ENCODE data around the gene KCNQ1OT1.
A peak's percentile ranks its signal among the peaks of the same experiment; 100 is the strongest.

The KCNQ1OT1 gene

DNA sequence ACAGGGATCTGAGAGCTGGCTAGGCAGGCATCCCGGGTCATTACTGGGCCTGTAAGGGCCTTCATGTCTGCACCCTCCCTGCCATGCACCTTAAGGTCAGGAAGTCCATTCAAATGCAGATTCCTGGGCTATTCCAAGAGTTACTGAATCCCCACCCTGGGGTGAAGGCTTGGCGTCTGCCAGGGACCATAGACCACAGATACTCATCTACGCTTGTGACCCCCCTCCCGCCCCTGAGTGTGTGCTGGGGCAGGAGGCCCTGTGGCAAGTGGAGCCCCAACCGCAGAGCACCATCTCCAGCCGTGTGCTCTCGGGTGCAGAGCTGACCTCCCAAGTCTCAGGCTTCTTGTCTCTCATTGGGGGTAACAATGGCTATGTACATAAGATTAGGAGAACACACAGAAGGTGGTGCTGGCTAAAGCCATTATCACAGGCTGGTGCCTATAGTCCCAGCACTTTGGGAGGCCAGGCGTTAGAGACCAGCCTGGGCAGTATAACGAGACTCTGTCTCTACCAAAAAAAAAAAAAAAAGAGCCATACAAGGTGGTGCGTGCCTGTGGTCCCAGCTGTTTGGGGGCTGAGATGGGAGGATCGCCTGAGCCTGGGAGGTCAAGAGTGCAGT is 19.1 kb upstream of the KCNQ1OT1 start:
- no peak for DNase-seq

DNA sequence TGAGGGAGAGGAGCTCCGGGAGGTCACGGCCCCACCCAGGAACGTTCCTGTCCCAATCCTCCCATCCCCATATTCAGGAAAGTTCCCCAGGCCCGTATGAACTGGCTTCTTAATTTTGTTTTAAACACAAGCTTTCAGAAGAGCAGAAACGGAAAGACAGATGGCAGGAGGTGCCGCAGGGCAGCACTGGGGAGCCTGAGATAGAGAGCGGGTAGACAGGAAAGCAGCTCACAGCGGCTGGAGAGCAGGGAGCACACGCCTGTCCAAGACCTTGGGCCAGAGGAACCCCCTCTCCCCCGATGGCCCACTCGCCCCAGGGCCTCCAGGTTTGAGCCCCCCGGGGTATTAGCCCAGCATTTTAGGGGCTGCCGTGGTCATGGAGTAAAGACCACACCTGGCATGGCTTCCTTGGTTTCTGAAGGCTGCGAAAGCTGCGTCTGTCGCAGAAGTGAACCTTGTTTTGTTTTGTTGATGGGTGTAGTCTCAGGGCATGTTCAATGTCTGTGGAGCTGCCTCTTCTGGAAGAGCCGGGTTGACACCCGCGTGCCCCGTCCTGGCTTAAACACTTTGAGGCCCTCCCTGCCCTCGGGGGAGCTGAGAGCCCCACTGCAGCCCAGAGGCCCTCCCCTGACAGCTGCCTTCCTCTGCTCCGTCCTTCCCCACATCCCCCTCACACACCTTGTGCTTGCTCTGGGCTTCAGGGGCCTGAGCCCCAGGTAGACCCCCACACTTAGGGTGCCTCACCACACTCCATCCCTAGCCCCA is 17.9 kb upstream of the KCNQ1OT1 start:
- no peak for DNase-seq

DNA sequence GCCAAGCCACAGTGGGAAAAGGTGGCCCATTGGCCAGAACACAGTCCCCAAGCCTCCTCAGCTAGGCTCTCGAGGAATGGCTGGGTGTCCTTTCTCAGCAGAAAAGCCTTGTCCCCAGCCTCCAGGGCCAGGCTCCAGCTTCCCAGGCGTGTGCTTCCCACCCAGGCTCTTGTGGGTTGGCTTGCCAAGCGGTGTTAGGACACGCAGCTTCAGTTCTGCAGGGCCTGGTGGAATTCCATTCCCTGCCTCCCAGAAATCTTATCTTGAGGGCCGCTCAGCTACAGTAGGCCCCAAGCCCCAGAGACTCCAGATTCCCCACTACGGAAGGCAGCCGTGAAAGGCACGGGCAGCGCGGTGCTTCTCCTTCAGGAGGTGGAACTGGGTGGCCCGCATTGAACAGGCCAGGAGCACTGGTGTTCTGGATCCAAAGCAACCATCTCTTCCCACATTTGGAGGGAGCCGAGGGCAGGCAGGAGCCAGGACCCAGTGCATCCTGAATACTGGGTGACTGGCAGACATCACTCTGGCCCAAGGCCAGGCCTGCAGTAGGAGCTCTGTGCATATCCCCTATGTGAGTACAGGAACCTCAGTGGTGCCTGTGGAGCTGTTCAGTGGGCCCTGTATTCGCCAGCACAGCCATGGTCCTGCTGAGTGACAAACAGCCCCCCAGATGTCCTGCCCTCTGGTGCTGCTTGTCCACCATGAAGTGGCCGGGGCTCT is 16.7 kb upstream of the KCNQ1OT1 start:
- no peak for DNase-seq

DNA sequence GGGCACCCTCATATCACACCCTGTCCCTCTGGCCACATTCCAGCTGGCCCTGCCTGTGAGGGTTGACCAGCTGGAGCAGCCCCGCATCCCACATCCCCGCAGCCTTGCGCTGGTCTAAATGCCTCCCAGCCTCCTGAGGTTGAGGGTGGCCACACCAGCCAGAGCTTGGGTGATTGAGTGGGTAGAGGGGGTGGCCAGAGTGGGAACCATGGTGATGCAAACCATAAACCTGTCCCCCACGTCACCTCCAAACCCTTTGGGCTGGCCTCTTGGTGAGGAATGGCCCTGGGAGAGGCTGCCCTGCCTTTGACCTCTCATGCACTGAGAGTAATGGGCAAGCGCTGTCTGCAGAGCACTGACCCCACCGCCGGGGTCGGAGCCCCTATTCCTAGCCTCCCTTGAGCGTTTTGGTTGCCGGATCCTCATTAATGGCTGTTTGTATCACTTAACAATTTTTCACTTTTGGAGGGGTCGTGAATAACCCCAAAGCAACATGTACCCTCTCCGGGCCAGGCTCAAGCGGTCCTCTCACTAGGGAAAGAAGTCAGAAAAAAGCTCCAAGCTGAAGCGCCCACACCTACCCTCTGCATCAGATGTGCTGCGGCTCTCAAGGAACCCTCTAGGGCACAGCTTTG is 16.0 kb upstream of the KCNQ1OT1 start:
- DNase-seq = no peak

- DNase-seq = no peak
Observed at GRCh38 chr11:2714871-2715270, 15.1 kb upstream of the KCNQ1OT1 start.

DNA sequence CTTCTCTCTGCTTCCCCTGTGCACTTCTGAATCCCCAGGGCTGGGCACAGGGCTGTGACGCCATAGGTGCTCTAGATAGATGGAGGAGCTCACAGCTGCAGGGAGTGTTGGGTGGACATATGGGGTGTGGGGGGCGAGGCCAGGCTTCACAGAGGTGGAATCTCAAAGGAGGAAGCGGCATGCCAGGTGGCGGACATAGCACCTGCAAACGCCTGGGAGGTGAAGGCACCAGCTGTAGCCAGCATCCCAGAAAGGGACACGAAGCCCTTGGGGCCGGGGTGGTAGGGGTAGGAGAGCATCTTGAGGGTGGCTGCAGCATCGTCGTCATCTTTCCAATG is 14.6 kb upstream of the KCNQ1OT1 start:
- no peak for DNase-seq

DNA sequence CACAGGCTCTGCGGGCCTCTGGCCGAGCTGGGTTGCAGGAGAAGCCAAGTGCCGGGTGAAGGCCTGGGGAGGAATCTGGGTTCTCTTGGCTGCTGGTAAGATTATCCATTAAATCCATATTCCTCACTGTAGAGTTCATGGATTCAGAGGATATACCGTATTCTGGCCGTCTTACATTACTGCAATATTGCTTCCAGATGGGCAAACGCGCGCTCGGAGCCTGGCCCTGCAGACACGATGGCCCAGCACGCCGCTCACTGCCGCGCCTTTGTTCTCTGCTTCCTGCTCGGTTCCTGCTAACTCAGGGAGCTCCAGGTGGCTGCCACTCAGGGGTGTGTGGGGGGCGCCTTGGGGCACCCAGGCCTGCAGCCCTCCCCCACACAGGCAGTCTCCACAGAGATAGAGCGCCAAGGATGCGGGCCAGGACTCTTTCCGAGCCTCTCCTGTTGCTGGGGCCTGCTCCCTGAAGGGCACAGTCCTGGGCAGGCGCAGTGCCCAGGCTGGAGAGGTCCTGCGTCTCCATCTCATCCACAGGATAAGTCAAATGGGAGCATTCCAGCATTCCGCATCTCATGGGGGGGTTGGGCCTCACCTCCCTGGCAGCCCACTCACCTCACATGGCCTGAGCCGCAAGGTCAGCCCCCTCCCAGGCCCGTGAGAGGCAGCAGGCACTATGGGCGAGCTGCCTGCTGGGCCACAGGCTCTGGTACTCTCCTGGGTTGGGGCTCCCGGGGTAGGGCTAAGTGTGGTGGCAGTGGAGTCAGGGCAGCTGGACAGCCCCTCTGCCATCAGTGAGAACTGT is 14.1 kb upstream of the KCNQ1OT1 start:
- DNase-seq = no peak

- no peak for DNase-seq
Observed at GRCh38 chr11:2713094-2713493, 13.3 kb upstream of the KCNQ1OT1 start.

- no peak for DNase-seq
Observed at GRCh38 chr11:2711161-2711560, 11.4 kb upstream of the KCNQ1OT1 start.

DNA sequence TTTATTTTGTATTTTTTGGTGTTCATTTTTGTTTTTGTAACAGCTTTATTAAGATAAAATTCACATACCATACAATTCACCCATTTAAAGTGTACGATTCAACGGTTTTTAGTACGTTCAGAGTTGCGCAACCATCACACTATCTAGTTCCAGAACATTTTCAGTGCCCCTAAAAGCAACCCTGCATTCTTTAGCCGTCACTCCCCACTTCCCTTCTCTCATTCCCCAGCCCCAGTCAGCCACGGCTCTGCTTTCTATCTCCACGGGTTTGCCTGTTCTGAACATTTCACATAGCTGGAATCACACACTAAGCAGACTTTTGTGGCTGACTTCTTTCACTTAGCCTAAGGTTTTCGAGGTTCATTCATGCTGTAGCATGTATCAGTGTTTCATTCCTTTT is 9.6 kb upstream of the KCNQ1OT1 start:
- no peak for DNase-seq

GRCh38 chr11:2708757-2709281 is 9.0 kb upstream of the KCNQ1OT1 start:
- DNase-seq = no peak

DNA sequence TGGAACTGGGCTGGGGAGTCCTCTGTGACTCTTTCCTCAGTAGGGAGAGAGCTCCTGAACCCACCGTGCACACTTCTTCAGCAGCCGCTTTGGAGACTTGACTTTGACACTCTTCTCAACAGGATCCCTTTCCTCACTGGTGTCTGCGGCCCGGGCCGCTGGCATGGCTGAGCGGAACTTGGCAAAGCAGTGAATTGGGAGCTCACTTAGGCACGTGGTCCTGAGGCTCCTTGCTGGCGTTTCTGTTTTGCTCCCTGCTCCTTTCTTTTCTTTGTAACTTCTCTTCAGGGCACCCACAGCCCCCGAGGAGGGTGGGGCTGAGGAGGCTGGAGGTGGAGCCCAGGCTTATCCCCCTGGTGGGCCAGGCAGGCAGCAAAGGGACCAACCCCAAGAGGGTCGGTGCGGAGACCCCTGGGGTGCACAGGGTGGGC is 8.4 kb upstream of the KCNQ1OT1 start:
- no peak for DNase-seq

DNA sequence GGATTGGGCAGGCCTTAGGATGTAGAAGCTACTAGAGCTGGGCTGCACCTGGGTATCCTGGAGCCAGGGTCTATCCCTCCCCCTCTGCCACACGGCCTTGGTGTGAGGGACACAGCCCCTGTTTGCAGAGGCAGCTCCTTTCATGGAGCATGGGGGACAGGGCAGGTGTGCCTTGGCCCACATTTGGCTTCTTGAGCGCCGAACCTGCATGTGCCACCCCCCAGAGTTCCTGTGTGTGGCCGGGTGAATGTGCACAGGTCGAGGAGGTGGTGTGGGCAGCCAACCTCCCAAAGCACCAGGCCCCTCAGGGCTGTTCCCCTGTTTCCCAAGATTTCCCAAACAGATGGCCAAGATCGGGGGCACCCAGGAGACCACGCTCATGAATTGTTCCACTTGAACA is 7.9 kb upstream of the KCNQ1OT1 start:
- no peak for DNase-seq

GRCh38 chr11:2706321-2706720 is 6.5 kb upstream of the KCNQ1OT1 start:
- no peak for DNase-seq

DNA sequence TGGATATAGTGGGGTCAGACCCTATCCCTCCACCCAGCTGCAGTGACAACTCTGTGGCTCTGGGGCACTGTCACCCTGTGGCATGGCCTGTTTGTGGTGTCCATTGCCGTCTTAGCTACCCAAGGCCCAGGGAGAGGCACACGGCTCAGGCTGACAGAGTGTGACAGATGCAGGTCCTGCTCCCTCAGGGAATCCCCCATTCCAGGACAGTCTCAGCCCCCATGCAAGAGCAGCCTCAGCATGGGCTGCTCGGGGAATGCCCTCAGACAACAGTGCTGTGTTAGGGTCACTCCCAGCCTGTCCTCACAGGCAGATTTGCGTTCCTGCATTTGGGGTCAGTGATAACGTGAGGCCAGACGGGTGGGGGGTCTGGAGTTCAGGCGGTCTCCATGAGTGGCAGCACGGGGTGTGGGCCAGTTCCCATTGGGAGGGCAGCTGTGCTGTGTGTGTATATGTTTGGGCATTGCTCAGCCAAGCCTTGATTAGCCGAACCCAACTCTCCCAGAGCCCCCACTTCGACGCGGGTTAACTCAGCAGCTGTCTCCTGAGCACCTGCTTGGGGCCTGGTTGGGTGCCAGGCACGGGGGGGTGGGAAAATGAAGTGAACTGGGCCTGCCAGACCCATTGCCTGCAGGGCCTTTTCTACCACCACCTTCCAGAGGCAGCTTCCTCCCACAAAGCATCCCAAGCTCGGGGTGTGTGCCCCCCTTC is 5.3 kb upstream of the KCNQ1OT1 start:
- peak; percentile 19 for DNase-seq

GRCh38 chr11:2704356-2704755 is 4.6 kb upstream of the KCNQ1OT1 start:
- DNase-seq = no peak

DNA sequence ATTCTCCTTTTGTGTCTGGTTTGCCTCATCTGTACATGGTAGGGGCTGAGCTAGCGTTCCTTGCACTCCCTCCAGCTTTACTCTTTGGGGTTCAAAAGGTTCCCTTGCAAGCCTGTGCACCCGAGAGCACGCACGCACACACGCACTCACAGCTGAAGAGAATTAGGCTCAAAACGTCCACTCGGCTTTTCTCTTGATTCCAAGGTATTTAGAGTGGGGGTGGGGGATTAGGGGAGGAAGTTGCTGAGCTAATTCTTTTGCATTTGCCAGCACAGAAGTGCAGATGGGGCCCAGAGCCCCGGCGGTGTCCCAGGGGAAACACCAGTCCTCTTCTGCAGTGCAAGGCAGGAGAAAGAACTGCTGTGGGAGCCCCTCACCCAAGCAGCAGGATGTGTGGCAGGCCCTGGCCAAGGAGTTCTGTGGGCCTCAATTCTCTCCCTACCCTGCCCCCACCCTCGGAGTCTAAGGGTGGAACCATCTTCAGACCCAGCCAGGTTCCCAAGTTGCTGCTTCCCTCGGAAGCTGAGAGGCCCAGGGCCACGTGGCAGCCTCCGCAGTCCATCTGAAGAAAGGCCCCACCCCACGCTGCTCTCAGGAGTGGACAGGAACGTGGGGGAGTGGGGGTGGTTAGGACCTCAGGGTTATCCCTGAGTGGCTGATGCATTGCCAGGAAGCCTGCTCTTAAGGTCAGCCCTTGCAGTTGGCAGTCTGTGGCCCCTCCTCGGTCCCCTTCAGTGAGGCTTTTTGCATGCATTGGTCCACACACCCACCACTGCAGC is 3.8 kb upstream of the KCNQ1OT1 start:
- no peak for DNase-seq

DNA sequence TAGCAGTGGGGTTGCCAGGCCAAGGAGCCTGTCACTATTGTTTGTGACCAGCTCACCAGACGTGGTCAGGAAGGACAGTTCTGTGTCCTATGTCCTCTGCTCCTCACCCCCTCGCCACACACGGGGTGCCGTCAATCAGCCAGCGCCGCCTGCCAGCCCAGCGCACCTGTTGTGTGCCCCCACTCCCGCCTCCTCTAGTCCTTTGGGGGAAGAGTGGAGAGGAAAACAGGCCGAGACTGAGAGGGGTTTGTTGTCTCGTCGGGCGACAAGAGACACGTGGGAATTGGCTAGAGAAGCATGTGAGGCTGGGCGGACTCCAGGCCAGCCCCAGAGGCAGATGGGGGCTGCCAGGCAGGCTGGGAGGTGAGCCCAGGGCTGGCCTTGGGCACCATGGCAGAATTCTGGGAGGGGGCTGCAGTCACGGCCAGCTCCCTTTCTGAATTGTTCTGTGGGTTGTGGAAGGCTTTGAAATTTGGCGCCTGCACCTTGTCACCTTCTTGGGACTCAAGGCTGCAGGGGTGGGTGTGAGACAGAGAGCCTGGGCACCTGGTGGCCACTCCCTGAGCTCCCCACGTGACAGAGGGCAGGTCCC is 3.1 kb upstream of the KCNQ1OT1 start:
- no peak for DNase-seq

DNA sequence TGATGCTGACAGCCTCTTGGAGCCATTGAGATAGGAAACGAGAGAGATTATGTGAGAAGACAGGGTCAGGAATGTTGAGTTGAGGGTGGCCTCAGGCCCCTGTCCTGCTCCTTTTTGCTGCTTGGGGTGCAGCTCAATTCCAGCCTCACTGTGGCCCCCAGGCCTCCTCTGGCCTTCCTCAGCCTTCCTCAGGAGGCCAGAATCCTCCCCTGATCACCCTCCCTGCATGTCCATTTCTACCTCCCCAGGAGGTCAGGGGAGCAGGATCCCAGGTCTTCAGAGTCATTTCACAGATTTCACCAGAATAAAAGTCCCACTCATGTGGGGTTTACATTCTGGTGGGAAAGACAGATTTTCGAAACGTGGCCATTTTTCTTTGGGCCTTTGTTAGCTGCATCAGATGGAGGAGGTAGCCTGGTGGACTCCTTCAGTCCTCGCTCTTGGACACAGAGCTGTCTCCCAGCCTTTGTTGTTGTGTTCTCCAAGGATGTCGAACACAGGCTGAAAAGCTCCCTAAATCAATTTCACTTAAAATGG is 2.2 kb upstream of the KCNQ1OT1 start:
- DNase-seq = no peak

- no peak for DNase-seq
Observed at GRCh38 chr11:2701230-2701629, 1.4 kb upstream of the KCNQ1OT1 start.

Measured in NCI-H1092 (cell line).